ENCODE measurements around the gene BTF3L4. TPM values are rescaled to one million over a fixed set of nuclear protein-coding genes. Genes with fewer than 3 reads are reported as not detected.

Gene BTF3L4
- total RNA-seq, 1 donor from 2014 or later = 74.0 TPM

- Mint-ChIP-seq H3K4me3 (no peak overlapping the region), H3K27me3 (ENCODE audit: low read depth) (peaks cover 4% of the 10 kb centered on the region), H3K27ac (no peak overlapping the region), H3K36me3 (peaks cover 2% of the 10 kb centered on the region), H3K9me3 (no peaks in the 10 kb centered on the region), H3K4me1 (no peaks in the 10 kb centered on the region)
- DNase-seq (ENCODE audit: low spot score in 2 of 2, unreplicated experiment in 2 of 2) = no peak
- TF ChIP-seq, protein P1, sequence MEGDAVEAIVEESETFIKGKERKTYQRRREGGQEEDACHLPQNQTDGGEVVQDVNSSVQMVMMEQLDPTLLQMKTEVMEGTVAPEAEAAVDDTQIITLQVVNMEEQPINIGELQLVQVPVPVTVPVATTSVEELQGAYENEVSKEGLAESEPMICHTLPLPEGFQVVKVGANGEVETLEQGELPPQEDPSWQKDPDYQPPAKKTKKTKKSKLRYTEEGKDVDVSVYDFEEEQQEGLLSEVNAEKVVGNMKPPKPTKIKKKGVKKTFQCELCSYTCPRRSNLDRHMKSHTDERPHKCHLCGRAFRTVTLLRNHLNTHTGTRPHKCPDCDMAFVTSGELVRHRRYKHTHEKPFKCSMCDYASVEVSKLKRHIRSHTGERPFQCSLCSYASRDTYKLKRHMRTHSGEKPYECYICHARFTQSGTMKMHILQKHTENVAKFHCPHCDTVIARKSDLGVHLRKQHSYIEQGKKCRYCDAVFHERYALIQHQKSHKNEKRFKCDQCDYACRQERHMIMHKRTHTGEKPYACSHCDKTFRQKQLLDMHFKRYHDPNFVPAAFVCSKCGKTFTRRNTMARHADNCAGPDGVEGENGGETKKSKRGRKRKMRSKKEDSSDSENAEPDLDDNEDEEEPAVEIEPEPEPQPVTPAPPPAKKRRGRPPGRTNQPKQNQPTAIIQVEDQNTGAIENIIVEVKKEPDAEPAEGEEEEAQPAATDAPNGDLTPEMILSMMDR (IDR thresholded peaks at IDR 0.05; ENCODE audit: unreplicated experiment) = no peak
Measured at GRCh38 chr1:52098139-52098871, 42.2 kb downstream of the BTF3L4 start.

- Mint-ChIP-seq H3K27ac (no peak overlapping the region), H3K36me3 (no peaks in the 10 kb centered on the region), H3K4me1 (no peaks in the 10 kb centered on the region), H3K9me3 (no peaks in the 10 kb centered on the region), H3K4me3 (no peak overlapping the region), H3K27me3 (ENCODE audit: low read depth) (peaks cover 4% of the 10 kb centered on the region)
- DNase-seq (ENCODE audit: low spot score in 2 of 2, unreplicated experiment in 2 of 2) = no peak
- TF ChIP-seq, protein P1 (IDR thresholded peaks at IDR 0.05; ENCODE audit: unreplicated experiment) = no peak
Measured at GRCh38 chr1:52102336-52103013, 46.4 kb downstream of the BTF3L4 start.

- TF ChIP-seq, protein P1 (IDR thresholded peaks at IDR 0.05; ENCODE audit: unreplicated experiment) = no peak
- DNase-seq (ENCODE audit: low spot score in 2 of 2, unreplicated experiment in 2 of 2) = no peak
- Mint-ChIP-seq H3K27me3 (ENCODE audit: low read depth) (peaks cover 11% of the 10 kb centered on the region), H3K4me3 (no peak overlapping the region), H3K4me1 (no peaks in the 10 kb centered on the region), H3K27ac (no peak overlapping the region), H3K36me3 (no peaks in the 10 kb centered on the region), H3K9me3 (no peaks in the 10 kb centered on the region)
Measured at GRCh38 chr1:52111492-52111891, 55.4 kb downstream of the BTF3L4 start.

GRCh38 chr1:52112489-52112888 lies 56.4 kb downstream of the BTF3L4 start:
- no peak overlapping the region for H3K4me3 Mint-ChIP-seq
- H3K36me3 Mint-ChIP-seq = no peaks in the 10 kb centered on the region
- DNase-seq (ENCODE audit: low spot score in 2 of 2, unreplicated experiment in 2 of 2) = no peak
- H3K9me3 Mint-ChIP-seq = no peaks in the 10 kb centered on the region
- TF ChIP-seq, protein P1 (IDR thresholded peaks at IDR 0.05; ENCODE audit: unreplicated experiment) = no peak
- H3K27me3 Mint-ChIP-seq (ENCODE audit: low read depth) = peaks cover 11% of the 10 kb centered on the region
- H3K4me1 Mint-ChIP-seq = no peaks in the 10 kb centered on the region
- H3K27ac Mint-ChIP-seq = no peak overlapping the region

DNA sequence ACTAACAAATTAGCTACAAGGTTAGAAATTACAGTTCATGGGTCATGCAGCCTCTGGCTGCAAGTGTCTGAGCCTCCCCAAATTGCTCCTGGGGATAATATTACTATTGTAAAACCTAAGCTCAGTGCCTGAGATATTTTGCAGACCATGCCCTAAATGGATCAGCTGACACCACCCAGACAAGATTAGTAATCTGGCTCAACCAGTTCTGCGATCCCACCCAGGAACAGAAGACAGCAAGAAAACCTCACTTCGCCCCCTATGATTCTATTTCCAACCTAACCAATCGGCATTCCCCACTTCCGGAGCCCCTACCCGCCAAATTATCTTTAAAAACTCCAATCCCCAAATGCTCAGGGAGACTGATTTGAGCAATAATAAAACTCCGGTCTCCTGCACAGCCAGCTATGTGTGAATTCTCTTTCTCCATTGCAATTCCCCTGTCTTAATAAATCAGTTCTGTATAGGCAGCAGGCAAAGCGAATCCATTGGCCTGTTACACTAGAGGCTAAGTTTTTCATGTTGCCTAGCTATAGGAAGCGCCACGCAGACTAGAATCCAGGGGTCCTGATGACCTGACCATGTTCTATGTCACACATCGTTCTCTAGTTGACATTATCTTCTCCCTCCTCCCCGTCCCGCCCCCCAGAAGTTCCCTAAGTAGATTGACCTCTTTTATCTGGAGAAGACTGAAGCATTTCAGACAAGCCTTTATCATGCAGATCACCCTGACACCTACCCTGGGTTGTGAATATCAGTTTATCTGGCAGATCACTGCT lies 63.4 kb downstream of the BTF3L4 start:
- Mint-ChIP-seq H3K9me3 (no peaks in the 10 kb centered on the region), H3K4me3 (peak overlapping the region; percentile 58), H3K27ac (peak overlapping the region; percentile 91), H3K4me1 (peaks cover 22% of the 10 kb centered on the region), H3K36me3 (no peaks in the 10 kb centered on the region), H3K27me3 (ENCODE audit: low read depth) (peaks cover 5% of the 10 kb centered on the region)
- DNase-seq (ENCODE audit: low spot score in 2 of 2, unreplicated experiment in 2 of 2) = peak in 1 of 2 experiments; percentile 42
- TF ChIP-seq, protein P1 (IDR thresholded peaks at IDR 0.05; ENCODE audit: unreplicated experiment) = no peak
